ENCODE data around the gene CUTA.
A peak's percentile ranks its signal among the peaks of the same experiment; 100 is the strongest.

Gene CUTA, protein sequence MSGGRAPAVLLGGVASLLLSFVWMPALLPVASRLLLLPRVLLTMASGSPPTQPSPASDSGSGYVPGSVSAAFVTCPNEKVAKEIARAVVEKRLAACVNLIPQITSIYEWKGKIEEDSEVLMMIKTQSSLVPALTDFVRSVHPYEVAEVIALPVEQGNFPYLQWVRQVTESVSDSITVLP

DNA sequence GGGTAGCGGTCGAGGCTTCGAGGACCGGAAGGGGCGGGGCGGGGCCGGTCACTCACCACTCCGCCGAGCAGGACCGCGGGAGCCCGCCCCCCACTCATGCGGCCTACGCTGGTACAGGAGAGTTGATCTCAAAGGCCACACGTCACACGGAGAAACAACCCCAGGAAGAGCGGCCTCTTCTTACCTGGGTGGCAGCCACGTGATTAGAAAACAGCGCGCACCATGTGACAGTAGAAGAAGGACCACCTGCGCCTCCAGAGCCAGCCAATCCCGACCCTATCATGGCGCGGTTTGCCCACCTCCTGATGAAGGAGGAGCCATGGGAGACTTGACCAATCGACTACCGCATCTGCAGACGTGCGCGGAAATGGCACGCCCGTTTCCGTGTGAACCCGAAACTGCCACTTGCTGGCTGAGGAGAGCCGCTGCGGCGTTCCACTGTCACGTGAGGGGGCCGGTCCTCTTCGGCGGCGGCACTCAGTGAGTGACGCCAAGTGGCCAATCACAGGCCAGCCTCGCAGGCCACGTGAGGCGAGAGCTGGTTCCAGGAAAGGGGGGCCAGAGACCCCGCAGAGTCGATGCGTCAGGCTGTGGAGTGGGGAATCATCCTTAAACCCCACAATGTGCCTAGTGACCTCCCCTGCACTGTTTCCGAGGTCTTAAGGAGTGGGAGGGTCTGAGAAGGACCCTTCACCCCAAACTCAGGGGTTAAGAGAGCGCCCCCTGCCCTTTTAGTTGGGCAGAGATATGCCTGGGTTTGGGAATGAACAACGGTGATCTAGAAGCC, at the start of gene CUTA:
Gene CUTA, minus strand, starts transcription at position 205 of the 787 bp plus-strand sequence. Its CDS starts 107 bp downstream, at position 98.
- peak; percentile 100 for DNase-seq

DNA sequence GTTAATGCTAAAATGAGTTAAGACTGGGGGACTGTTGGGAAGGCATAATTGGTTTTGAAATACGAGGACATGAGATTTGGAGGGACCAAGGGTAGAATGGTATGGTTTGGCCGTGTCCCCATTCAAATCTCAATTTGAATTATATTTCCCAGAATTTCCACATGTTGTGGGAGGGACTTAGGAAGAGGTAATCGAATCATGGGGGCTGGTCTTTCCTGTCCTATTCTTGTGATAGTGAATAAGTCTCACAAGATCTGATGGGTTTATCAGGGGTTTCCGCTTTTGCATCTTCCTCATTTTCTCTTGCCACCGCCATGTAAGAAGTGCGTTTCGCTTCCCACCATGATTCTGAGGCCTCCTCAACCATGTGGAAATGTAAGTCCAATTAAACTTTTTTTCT, 49.2 kb upstream of the CUTA start:
- DNase-seq: no peak

DNA sequence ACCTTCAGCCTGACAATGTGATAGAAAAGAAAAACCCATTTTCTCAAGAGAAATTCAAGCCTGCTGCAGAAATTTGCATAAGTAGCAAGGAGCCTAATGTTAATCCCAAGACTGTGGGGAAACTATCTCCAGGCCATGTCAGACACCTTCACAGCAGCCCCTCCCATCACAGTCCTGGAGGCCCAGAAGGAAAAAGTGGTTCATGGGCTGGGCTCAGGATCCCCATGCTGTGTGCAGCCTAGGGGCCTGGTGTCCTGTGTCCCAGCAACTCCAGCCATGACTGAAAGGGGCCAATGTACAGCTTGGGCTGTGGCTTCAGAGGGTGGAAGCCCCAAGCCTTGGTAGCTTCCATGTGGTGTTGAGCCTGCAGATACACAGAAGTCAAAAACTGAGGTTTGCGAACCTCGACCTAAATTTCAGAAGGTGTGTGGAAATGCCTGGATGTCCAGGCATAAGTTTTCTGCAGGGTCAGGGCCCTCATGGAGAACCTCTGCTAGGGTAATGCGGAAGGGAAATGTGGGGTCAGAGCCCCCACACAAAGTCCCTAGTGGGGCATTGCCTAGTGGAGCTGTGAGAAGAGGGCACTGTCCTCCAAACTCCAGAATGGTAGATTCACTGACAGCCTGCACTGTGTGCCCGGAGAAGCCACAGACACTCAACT, 48.3 kb upstream of the CUTA start:
- no peak for DNase-seq

DNA sequence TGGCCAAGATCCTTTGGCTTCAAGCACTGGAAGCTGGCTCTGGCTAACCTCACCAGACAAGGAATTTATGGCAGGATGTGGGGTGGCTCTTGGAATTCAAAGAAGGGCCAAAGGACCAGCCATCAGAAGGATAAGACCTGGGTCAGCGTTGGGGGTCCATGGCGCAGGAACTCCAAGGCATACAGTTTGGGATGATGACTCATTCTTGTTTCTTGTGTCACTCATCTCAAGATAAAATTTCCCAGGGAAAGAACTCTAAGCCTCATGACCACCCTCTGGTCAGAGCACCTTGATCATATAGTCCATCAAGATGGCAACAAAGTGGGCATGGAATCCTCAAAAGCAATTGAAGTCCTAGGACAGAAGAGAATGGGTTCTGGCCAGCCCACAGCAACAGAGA, 41.3 kb upstream of the CUTA start:
- no peak for DNase-seq

DNA sequence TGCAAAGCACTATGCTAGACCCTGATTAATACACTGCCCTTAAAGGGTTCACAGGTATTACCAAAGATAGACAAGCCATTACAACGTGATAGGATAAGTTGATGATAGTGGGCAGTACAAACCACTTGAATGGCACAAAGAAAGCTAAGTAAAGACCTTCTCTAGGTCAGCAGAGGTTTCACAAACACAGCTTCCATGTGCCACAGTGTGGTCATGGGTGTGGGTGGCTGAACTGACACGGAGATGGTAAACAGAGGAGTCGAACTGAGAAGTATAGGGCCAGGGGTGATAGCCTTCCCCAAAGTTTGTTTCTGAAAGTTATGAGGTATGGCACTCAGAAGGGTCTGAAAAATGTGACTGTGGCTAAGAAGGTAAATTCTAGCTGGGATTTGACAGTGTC, 40.8 kb upstream of the CUTA start:
- DNase-seq: no peak

DNA sequence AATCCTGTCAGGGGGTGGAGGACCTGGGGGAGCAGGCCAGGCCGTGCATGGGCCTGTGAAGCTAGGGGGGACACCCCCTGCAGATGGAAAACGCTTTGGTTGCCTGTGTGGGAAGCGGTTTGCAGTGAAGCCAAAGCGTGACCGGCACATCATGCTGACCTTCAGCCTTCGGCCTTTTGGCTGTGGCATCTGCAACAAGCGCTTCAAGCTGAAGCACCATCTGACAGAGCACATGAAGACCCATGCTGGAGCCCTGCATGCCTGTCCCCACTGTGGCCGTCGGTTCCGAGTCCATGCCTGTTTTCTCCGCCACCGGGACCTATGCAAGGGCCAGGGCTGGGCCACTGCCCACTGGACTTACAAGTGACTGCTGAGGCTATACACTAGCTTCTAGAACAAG, 38.2 kb upstream of the CUTA start:
- DNase-seq: no peak

DNA sequence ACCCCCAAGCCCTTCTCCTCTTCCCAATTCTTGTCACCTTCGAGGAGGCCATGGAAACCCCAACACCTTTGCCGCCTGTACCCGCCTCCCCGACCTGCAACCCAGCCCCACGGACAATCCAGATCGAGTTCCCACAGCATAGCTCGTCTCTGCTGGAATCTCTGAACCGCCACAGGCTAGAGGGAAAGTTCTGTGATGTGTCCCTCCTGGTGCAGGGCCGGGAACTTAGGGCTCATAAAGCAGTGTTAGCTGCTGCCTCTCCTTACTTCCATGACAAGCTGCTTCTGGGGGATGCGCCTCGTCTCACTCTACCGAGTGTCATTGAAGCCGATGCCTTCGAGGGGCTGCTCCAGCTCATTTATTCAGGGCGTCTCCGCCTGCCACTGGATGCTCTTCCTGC, 37.1 kb upstream of the CUTA start:
- no peak for DNase-seq

DNA sequence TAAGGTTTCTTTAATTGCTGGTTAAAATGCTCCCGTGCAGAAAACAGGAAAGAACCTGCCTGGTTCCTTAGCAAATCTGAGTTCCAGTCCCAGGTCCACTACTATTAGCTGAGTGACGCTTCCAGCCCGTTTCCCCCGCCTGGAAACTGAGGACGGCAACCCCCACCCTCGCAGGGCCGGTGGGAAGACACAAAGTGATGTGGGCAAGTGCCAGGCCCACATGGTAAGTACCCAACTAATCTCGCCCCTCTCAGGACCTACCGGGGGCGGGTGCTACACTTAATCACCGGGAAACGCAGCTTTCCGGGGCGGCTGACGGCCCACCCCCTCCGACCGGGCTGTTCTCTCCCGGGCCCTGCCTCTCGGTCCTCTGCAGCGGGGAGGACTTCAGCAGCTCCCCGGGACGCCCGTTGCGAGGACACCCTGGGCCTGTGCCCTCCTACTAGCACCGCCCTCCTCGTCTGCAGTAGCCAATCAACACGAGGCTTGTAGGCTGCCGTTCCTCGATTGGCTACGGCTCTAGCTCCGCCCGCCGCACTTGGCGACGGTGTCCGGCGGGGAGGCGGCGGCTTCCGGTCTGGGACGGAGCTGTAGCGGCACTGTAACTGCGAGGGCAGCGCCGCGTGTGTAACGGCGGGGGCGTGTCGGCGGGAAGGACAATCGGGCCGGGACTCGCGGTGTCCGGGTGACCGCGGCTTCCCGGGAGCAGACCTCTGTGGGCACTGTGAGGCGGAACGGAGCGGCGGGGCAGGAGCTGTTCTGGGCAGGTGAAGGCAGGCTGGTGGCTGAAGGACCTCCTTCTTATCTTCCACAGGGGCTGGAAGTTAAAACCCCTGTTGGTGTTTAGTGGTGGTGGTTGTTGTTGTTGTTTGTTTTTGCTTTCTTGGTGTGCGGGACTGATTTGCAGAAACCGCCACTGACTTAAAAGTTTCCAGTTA, 36.4 kb upstream of the CUTA start, which contains the start of gene ZBTB9:
Gene ZBTB9, plus strand, starts transcription at position 568 of the 938 bp plus-strand sequence. CDS start 525 bp downstream, outside the sequence.
- peak; percentile 87 for DNase-seq

DNA sequence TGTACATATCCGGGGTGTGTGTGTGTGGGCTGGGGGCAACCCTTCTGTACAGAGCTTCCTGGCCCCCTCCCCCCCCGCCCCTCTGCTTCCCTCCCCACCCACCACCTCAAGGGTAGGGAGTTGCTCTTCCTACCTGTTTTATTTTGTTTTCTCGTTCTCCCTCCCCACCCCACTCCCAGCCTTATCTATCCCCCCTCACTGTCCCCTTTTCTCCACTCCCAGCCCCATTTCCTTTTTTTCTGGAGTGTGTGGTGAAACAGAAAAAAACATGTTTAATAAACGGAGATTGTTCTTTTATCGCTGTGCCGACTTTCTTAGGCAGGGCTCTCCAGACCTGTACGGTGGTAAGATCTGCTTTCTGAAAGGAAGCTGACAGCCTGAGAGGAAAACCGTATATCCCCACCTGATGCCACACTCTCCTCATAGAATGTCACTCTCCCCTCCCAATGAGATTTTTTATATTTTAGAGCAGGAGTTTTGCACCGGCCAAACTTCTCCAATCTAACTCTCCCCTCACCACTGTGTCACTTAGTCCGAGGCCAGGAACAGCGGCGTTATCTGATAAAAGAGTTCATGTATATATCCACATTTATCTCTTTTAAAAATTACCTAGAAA, 35.6 kb upstream of the CUTA start:
- DNase-seq: no peak

DNA sequence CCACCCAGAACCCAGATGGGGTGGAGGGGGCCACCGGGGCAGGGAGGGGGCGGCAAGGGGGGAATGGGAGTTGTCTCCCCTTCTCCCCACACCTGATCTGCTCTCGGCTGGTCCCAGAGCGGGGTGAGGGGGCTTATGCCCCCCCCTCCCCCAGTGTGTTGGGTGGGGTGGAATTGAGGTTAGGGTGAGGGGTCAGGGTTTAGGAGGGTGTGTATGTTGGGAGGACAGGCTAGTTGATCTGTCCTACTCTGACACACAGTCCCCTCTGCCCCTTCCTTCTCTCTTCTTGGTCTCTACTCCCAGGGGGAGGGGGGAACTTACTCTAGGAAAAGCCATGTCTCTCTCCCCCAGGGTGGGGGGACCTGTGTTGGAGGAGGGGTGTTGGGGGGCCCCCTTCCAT, 34.6 kb upstream of the CUTA start:
- no peak for DNase-seq

DNA sequence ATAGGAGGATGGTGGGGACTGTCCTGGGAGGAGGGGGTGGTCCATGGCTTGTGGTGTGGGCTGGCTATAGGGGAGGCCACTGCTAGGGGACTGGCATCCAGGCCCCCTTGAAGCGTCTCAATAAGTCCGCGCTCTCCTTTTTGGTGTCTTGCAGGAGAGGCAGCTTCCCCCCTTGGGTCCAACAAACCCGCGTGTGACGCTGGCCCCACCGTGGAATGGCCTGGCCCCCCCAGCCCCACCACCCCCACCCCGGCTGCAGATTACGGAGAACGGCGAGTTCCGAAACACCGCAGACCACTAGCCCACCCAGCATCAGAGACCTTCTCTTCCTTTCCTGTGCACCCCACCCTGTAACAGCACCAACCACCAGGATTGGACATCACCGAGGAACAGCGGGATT, 33.7 kb upstream of the CUTA start:
- no peak for DNase-seq

DNA sequence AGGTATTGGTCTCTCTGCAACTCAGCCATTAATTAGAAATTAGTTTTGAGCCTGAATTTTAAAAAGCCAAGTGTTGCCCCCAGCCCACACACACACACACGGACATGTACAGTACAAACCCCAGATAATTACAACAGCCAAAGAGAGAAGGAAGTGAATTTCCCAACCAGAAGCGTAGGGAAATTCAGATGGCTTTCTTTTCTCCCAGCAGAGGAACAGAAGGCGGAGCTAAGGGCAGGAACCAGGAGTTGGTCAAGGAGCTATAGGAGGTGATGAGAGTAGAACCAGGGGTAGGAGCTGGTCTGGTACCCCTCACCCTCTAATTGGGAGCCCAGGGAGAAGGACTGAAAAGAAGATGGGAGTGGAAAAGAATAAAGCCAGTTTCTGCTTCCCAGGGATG, 32.5 kb upstream of the CUTA start:
- DNase-seq: no peak

DNA sequence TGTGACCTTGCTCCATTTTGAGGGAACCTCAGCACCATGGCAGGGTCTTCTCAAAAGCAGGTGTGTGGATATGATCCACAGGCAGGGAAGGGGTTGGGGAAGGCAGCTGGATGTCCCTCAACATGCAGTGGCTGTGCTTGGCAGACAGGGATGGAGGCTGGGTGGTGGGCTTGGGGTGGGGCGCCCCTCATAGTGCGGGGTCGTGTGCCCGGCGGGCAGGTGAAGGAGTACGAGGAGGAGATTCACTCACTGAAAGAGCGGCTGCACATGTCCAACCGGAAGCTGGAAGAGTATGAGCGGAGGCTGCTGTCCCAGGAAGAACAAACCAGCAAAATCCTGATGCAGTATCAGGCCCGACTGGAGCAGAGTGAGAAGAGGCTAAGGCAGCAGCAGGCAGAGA, 28.4 kb upstream of the CUTA start:
- no peak for DNase-seq

DNA sequence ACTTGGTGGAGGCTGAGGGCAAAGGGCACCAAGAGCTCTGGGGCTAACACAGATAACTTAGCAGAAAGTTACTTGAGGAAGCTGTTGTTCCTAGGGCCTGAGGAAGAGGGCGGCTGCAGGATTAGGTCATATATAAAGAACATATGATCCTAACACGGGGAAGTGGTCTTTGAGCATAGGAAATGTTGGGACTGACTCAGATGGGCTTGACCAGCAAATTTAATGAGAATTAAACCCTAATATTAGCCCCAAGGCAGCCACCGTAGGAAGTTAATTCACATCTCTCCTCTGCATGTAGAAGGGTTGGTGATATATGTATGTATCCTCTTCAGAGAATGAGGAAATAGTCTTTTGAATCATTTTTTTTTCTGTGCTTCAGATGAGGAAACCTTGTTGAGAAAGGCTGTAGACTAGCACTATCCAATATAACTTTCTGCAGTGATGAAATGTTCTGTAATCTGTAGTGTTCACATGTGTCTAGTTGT, 27.3 kb upstream of the CUTA start:
- DNase-seq: no peak

DNA sequence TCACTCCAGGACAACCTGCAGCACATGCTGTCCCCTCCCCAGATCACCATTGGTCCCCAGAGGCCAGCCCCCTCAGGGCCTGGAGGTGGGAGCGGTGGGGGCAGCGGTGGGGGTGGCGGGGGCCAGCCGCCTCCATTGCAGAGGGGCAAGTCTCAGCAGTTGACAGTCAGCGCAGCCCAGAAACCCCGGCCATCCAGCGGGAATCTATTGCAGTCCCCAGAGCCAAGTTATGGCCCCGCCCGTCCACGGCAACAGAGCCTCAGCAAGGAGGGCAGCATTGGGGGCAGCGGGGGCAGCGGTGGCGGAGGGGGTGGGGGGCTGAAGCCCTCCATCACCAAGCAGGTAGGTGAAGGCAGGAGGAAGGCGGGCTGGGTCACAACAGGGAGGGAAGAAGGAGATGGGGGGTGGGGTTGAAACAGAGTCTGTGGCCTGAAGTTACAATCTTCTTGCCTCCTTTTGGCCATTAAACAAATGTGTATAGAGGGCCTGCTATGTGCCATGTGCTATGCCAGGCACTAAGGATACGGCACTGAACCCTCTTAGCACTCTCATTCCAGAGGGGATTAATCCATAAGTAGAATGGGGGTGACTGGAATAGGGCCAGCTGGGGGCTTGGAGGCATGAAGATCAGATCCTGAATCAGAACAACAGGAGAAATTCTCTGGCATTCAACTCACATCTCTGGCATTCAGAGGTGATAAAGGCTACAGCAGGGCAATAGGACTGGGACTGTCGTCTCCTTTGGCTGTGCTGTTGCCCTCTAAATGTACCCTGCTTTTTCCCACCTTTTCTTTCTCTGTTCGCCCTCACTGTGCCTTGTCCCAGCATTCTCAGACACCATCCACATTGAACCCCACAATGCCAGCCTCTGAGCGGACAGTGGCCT, 26.0 kb upstream of the CUTA start:
- no peak for DNase-seq

DNA sequence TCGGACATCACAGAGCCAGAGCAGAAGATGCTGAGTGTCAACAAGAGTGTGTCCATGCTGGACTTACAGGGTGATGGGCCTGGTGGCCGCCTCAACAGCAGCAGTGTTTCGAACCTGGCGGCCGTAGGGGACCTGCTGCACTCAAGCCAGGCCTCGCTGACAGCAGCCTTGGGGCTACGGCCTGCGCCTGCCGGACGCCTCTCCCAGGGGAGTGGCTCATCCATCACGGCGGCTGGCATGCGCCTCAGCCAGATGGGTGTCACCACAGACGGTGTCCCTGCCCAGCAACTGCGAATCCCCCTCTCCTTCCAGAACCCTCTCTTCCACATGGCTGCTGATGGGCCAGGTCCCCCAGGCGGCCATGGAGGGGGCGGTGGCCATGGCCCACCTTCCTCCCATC, 25.1 kb upstream of the CUTA start:
- no peak for DNase-seq

DNA sequence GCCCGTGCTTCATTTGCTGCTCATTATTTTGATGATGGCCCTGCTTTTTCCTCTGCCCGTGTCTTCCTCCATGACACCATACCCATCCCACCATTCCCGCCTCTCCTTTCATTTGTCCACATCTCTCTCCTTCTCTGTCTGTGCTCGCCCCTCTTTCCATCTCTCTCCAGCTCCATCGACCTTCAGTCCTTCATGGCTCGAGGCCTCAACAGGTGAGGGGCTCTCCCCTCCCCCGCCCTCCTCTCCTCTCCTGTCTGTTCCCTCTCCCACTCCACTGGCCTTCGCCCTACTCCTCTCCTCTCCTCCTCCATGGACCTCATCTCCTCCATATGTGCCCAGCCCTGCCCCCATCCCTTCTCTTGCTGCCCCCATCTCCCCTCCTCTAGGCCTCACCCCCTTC, 24.4 kb upstream of the CUTA start:
- DNase-seq: no peak

DNA sequence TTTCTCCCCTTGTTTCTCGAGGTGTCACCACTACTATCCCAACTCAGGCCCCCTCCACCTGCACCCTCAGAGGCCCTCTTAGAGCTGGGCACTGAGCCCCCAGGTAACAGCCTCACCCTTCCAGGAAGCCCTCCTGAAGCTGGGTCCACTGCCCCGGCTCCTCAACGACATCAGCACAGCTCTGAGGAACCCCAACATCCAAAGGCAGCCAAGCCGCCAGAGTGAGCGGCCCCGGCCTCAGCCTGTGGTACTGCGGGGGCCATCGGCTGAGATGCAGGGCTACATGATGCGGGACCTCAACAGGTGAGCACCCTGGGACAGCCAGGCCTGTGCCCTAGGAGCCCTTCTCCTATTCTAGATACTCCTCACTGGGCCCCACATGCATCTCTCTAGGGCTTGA, 23.6 kb upstream of the CUTA start:
- DNase-seq: no peak

DNA sequence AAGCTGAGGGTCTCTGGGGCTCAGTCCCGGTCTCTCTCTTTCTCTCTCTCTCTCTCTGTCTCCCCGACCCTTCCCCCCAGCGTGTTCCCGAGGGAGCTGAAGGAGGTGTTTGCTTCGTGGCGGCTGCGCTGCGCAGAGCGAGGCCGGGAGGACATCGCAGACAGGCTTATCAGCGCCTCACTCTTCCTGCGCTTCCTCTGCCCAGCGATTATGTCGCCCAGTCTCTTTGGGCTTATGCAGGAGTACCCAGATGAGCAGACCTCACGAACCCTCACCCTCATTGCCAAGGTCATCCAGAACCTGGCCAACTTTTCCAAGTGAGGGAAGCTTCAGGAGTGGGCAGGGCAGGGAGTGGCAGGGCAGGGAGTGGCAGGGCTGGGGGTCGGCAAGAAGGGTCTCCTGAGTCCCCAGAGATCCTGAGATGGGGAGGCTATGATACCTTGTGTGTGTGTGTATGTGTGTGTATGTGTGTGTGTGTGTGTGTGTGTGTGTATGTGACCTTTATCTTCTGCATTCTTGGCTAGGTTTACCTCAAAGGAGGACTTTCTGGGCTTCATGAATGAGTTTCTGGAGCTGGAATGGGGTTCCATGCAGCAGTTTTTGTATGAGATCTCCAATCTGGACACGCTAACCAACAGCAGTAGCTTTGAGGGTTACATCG, 22.9 kb upstream of the CUTA start:
- no peak for DNase-seq

DNA sequence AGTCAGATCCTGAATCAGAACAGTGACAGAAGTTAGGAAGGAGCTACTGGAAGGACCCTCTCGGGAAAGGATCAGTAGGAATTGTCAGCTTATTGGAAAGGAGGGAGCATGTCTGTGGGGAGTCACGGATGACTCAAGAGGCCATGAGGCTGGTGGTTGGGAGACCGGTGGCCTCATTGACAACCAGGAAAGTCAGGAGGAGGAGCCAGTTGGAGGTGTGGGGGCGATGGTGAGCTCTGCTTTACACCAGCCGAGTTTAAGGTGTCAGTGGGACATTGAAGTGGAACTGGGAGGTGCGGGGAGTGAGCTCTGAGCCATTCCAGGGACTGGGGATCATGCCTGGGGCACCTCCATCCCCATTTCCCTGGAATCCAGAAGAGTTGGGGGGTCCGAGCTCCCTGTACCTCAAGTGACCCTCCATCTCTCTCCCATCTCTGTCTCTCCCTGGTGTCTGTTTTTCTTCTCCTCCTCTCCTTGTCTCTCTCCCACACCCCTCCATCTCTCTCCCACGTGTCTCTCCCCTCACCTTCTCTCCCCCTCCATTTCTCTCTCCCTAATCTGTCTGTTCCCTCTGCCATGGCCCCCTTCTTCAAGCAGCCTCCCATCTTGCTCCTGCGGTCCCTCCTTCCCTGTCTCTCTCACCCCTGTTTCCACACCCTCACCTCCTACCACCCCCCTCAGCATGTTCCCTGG, 22.2 kb upstream of the CUTA start:
- no peak for DNase-seq

All from DMS79 (cell line).